Right atrium auricular region (tissue), 2 donors: ENCODE results near the gene GRK5. TPM values are rescaled to one million over a fixed set of nuclear protein-coding genes. Genes with fewer than 3 reads are reported as not detected.

ENCODE experiments used
- DNase-seq: peaks from one replicate; pipeline ENCODE4 v3.0.0-alpha.2; 2019; ENCODE audit warnings: low spot score
- H3K27ac ChIP-seq, 2 donors: fragments of 200-600 bp; sonication (generic); 1 replicate in 1 of 2; 2 replicates in 1 of 2; pipeline ENCODE4 v1.5.1; 2016 to 2019
- H3K27me3 ChIP-seq, 2 donors: fragments of 200-600 bp; sonication (generic); one replicate each; pipeline versions ENCODE4 v1.5.1 to v1.6.0; 2017 to 2019
- H3K36me3 ChIP-seq: fragments of 200-600 bp; sonication (generic); one replicate; pipeline ENCODE4 v1.5.1; 2016
- H3K4me1 ChIP-seq, 2 donors: fragments of 200-600 bp; sonication (generic); one replicate each; pipeline versions ENCODE4 v1.5.1 to v1.6.0; 2017 to 2019
- H3K4me3 ChIP-seq, 2 donors: fragments of 200-600 bp; sonication (generic); 1 replicate in 1 of 2; 2 replicates in 1 of 2; pipeline ENCODE4 v1.5.1; 2017 to 2019; ENCODE audit warnings: mild to moderate bottlenecking in 1 of 2, moderate library complexity in 1 of 2
- H3K9me3 ChIP-seq, 2 donors: fragments of 200-600 bp; sonication (generic); one replicate each; pipeline ENCODE4 v1.5.1; 2019
- total RNA-seq, 2 donors: library from RNA; depleted of rRNA; stranded (reverse); fragments of >200 nt; gene quantifications; one replicate each; pipeline ENCODE4 v1.1.0, GENCODE V29; 2016
- TF ChIP-seq, protein P1 (sequence below), 2 donors: fragments of 200-600 bp; sonication (generic); IDR thresholded peaks; one replicate each; pipeline ENCODE4 v1.5.1; 2019; ENCODE audit warnings: antibody characterized with exemption in 2 of 2

The GRK5 gene
- total RNA-seq, 2 donors from 2014 or later: 19.2 to 53.8 TPM

DNA sequence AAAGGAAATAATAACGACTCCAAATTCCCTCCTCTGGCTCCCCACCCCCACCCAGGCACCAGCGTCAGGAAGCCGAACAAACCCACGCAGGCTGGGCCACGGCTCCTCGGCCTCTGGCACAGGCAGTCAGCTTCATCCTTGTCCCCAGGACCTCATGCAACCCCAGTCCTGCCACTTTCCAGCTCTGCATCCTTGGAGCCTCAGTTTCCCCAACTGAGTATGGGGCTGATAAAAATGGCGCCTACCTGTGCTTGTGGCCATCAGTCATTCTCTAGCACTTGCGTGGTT lies 198.1 kb downstream of the GRK5 start:
- Histone ChIP-seq H3K27ac (peak overlapping the region; percentile 59 to 65), H3K4me3 (no peak overlapping the region), H3K36me3 (no peaks in the 10 kb centered on the region), H3K27me3 (no peaks in the 10 kb centered on the region), H3K4me1 (peaks cover 0 to 61% of the 10 kb centered on the region in 2 donors), H3K9me3 (no peaks in the 10 kb centered on the region)
- DNase-seq: no peak
- TF ChIP-seq, protein P1, sequence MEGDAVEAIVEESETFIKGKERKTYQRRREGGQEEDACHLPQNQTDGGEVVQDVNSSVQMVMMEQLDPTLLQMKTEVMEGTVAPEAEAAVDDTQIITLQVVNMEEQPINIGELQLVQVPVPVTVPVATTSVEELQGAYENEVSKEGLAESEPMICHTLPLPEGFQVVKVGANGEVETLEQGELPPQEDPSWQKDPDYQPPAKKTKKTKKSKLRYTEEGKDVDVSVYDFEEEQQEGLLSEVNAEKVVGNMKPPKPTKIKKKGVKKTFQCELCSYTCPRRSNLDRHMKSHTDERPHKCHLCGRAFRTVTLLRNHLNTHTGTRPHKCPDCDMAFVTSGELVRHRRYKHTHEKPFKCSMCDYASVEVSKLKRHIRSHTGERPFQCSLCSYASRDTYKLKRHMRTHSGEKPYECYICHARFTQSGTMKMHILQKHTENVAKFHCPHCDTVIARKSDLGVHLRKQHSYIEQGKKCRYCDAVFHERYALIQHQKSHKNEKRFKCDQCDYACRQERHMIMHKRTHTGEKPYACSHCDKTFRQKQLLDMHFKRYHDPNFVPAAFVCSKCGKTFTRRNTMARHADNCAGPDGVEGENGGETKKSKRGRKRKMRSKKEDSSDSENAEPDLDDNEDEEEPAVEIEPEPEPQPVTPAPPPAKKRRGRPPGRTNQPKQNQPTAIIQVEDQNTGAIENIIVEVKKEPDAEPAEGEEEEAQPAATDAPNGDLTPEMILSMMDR (IDR thresholded peaks at IDR 0.05): no peak

- Histone ChIP-seq H3K36me3 (no peaks in the 10 kb centered on the region), H3K4me1 (peaks cover 0 to 64% of the 10 kb centered on the region in 2 donors), H3K27ac (peak overlapping the region; percentile 59 to 65), H3K27me3 (no peaks in the 10 kb centered on the region), H3K9me3 (no peaks in the 10 kb centered on the region), H3K4me3 (no peak overlapping the region)
- DNase-seq: no peak
- TF ChIP-seq, protein P1 (IDR thresholded peaks at IDR 0.05): no peak
These were observed 198.8 kb downstream of the GRK5 start for GRCh38 chr10:119406137-119406536.

- no peaks in the 10 kb centered on the region for H3K27me3 ChIP-seq
- H3K4me1 ChIP-seq: peaks cover 0 to 58% of the 10 kb centered on the region in 2 donors
- peak overlapping the region; percentile 59 to 65 for H3K27ac ChIP-seq
- H3K36me3 ChIP-seq: no peaks in the 10 kb centered on the region
- no peak for DNase-seq
- no peak overlapping the region for H3K4me3 ChIP-seq
- TF ChIP-seq, protein P1 (IDR thresholded peaks at IDR 0.05): no peak
- H3K9me3 ChIP-seq: no peaks in the 10 kb centered on the region
These were observed 199.4 kb downstream of the GRK5 start for GRCh38 chr10:119406601-119407253.

DNA sequence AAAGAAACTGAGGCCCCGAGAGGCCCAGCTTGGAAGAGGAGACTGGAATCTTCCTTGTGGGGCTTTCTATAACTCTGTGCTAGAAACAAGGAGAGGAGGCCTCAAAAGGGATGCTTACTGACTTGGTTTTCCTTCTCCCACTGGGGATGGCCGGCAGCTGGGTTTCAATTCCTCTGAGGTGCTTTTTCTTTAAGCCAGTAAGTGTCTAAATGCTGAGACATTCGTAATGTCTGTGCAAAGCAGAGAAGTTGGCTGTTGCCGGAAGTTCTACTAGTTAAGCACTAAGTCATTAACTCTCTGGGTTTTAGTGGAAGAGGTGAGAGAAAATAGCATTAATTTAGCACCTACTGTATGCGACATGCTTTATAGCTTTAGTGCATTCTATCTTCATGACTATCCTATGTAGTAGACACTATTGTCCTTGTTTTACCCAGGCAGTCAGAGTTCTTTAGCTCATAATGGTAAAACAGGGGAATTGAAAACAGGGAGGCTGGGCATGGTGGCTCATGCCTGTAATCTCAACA lies 199.9 kb downstream of the GRK5 start:
- DNase-seq: no peak
- TF ChIP-seq, protein P1 (IDR thresholded peaks at IDR 0.05): no peak
- peaks cover 0 to 58% of the 10 kb centered on the region in 2 donors for H3K4me1 ChIP-seq

DNA sequence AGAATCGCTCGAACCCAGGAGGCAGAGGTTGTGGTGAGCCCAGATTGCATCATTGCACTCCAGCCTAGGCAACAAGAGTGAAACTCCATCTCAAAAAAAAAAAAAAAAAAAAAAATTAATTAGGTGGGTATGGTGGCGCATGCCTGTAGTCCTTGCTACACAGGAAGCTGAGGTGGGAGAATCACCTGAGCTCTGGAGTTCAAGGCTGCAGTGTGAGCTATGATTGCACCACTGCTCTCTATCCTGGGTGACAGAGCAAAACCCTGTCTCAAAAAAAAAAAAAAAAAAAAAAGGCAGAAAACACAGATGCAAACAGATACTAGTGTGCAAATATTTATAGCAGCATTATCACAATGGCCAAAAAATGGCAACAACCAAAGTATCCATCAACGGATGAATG lies 200.7 kb downstream of the GRK5 start:
- Histone ChIP-seq H3K27ac (peak overlapping the region; percentile 59 to 65), H3K4me3 (no peak overlapping the region), H3K4me1 (peaks cover 0 to 66% of the 10 kb centered on the region in 2 donors), H3K27me3 (no peaks in the 10 kb centered on the region), H3K9me3 (no peaks in the 10 kb centered on the region), H3K36me3 (no peaks in the 10 kb centered on the region)
- no peak for DNase-seq
- TF ChIP-seq, protein P1 (IDR thresholded peaks at IDR 0.05): no peak

More for the DNA sequence above, 199.9 kb downstream of the GRK5 start:
- Histone ChIP-seq H3K4me3 (no peak overlapping the region), H3K27me3 (no peaks in the 10 kb centered on the region), H3K36me3 (no peaks in the 10 kb centered on the region), H3K27ac (peak overlapping the region; percentile 59 to 65), H3K9me3 (no peaks in the 10 kb centered on the region)

DNA sequence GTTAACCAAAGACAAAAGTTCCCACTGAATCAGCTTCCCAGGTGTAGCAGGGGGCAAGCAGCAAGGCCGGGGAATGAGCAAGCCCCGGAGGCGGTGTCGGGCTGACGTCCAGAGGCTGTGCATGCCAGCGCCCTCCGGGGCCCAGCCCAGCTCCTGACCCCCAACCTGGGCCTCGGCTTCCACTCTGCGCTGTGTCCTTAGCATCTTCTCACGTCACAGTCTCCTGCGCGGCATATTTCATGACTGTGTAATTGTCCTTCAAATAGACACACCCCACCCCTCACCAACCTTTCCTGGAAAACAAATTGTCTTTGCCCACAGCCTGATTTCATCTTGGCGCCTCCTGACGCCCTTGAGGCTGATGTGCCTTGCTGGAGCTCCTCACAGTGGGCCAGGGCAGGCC lies 201.6 kb downstream of the GRK5 start:
- Histone ChIP-seq H3K27ac (peak overlapping the region; percentile 58 to 68), H3K4me1 (peaks cover 0 to 75% of the 10 kb centered on the region in 2 donors)
- no peak for DNase-seq

More for the DNA sequence above, 201.6 kb downstream of the GRK5 start:
- Histone ChIP-seq H3K9me3 (no peaks in the 10 kb centered on the region), H3K4me3 (no peak overlapping the region), H3K36me3 (no peaks in the 10 kb centered on the region), H3K27me3 (no peaks in the 10 kb centered on the region)
- TF ChIP-seq, protein P1 (IDR thresholded peaks at IDR 0.05): no peak
